ENCODE data around the gene GALNT18.

DNA sequence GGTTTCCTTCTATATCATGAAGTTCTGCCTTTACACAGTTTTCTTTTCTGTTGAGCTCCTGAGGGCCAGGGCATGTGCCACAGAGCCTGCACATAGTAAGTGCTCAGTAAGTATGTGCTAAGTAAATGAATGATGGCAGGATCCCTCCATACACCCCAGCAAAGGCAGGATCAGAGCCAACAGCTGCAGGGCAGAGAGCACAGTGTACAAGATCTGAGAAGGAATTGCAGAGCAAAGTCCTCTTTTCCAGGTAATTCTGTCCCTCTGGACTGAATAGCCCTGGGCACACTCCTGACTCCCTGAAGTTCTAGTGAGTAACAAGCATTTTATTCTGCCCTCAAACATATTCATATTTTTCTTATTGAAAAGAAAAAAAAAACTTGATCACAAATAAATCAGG is 117.7 kb downstream of the GALNT18 start:
- TF ChIP-seq, protein P1, sequence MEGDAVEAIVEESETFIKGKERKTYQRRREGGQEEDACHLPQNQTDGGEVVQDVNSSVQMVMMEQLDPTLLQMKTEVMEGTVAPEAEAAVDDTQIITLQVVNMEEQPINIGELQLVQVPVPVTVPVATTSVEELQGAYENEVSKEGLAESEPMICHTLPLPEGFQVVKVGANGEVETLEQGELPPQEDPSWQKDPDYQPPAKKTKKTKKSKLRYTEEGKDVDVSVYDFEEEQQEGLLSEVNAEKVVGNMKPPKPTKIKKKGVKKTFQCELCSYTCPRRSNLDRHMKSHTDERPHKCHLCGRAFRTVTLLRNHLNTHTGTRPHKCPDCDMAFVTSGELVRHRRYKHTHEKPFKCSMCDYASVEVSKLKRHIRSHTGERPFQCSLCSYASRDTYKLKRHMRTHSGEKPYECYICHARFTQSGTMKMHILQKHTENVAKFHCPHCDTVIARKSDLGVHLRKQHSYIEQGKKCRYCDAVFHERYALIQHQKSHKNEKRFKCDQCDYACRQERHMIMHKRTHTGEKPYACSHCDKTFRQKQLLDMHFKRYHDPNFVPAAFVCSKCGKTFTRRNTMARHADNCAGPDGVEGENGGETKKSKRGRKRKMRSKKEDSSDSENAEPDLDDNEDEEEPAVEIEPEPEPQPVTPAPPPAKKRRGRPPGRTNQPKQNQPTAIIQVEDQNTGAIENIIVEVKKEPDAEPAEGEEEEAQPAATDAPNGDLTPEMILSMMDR (IDR thresholded peaks at IDR 0.05; ENCODE audit: poor library complexity, severe bottlenecking), result no peak
- no peak for TF ChIP-seq POLR2AphosphoS5 (IDR thresholded peaks at IDR 0.05)
- no peak for TF ChIP-seq EZH2 (IDR thresholded peaks at IDR 0.05; ENCODE audit: borderline replicate concordance, insufficient read depth, low read length, poor library complexity, severe bottlenecking)

Measured in neural cell (in vitro differentiated cells).